Thyroid gland (tissue), 4 donors: Measurements from ENCODE around the gene ULK1.

Source experiments
- POLR2A ChIP-seq, 2 donors: fragments of 450-650 bp; IDR thresholded peaks; one replicate each; pipeline ENCODE4 v1.6.1; 2017; ENCODE audit warnings: antibody characterized with exemption in 2 of 2, mild to moderate bottlenecking in 2 of 2, moderate library complexity in 1 of 2
- TF ChIP-seq, protein P1 (sequence below), 6 experiments: fragments of 200-600 bp in 3 of 6; fragments of 450-650 bp in 3 of 6; sonication (generic) in 3 of 6; IDR thresholded peaks; one replicate each; pipeline ENCODE4 v1.5.1; 2016 to 2019; ENCODE audit warnings: antibody characterized with exemption in 6 of 6, mild to moderate bottlenecking in 2 of 6, inconsistent platforms in 1 of 6, moderate library complexity in 1 of 6

DNA sequence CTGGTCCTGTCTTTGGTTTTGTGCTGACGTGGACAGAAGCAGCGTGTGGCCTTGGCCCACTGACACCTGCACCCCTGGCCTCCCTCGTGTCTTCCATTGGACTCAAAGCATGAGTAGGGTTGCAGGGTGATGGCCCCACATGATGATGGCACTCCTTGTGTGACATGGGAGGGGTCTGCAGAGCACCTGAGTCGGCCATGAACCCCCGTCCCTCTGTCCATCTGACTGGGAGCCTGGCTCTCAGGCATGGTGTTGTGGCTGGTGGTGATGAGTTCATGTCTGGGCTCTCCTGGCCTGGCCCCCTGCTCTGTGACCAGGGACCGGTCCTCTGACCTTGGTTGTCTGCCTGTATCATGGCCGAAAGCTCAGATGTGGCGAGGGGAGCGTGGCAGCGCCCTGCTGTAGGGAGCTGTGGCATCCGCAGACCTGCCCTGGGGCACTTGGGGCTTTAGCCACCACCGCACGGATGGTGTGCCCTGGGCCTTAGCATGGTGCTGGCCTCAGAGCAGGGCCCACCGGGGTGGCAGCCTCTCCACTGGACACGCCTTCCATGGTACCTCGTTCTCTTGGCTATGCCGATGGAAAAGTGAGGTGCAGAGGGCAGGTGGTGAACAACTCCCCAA, 16.7 kb downstream of the ULK1 start:
- TF ChIP-seq, protein P1, sequence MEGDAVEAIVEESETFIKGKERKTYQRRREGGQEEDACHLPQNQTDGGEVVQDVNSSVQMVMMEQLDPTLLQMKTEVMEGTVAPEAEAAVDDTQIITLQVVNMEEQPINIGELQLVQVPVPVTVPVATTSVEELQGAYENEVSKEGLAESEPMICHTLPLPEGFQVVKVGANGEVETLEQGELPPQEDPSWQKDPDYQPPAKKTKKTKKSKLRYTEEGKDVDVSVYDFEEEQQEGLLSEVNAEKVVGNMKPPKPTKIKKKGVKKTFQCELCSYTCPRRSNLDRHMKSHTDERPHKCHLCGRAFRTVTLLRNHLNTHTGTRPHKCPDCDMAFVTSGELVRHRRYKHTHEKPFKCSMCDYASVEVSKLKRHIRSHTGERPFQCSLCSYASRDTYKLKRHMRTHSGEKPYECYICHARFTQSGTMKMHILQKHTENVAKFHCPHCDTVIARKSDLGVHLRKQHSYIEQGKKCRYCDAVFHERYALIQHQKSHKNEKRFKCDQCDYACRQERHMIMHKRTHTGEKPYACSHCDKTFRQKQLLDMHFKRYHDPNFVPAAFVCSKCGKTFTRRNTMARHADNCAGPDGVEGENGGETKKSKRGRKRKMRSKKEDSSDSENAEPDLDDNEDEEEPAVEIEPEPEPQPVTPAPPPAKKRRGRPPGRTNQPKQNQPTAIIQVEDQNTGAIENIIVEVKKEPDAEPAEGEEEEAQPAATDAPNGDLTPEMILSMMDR (IDR thresholded peaks at IDR 0.05): no peak
- no peak for TF ChIP-seq POLR2A (IDR thresholded peaks at IDR 0.05)
